C4-2B (cell line): ENCODE results near the gene ZMYND10.

Source experiments
- CTCF ChIP-seq: fragments of 450-650 bp; conservative IDR thresholded peaks from 2 replicates; pipeline ENCODE4 v1.5.1; 2017; ENCODE audit warnings: mild to moderate bottlenecking
- ZFX ChIP-seq: fragments of 450-650 bp; IDR thresholded peaks from 2 replicates; pipeline ENCODE4 v1.6.1; 2017

- TF ChIP-seq CTCF (no peak), ZFX (no peak)
These were observed 46.7 kb upstream of the ZMYND10 start for GRCh38 chr3:50392101-50392715.
